IMR-90 (cell line): ENCODE measurements around the gene FBXL14. TPM values are rescaled to one million over a fixed set of nuclear protein-coding genes. Genes with fewer than 3 reads are reported as not detected.
A peak's percentile ranks its signal among the peaks of the same experiment; 100 is the strongest.
"Not testable (repeated sequence)": the region's sequence is repeated elsewhere in the genome, so short reads cannot be mapped to it uniquely, and the experiment has no call there.

ENCODE experiments used
- ATAC-seq: fragments of 200-7000 bp; cut with Tn5 transposase; 2 replicates; pipeline ENCODE4 v1.9.1; 2020; ENCODE audit warnings: low read depth, mild to moderate bottlenecking, moderate library complexity
- BruUV-seq: library from RNA; stranded (reverse); fragments of 400-500 nt; replicated peaks from 2 replicates; lab custom pipeline; 2021; lab: Mats Ljungman, UMichigan
- CTCF ChIA-PET: fragments of 300-600 bp; formaldehyde crosslinking; extraction: SDS; loops from one replicate; lab custom pipeline; 2021; ENCODE audit warnings: antibody characterized with exemption; lab: Yijun Ruan, JAX
- POLR2A ChIA-PET: fragments of 300-600 bp; sonication (Branson Sonifier 250); formaldehyde crosslinking; loops from one replicate; lab custom pipeline; 2022; ENCODE audit warnings: antibody characterized with exemption; ENCODE audit not compliant: unreplicated experiment; lab: Charles Lee
- DNase-seq: peaks from one replicate; pipeline ENCODE4 v3.0.0; 2013
- H2AFZ ChIP-seq: replicated peaks from 2 replicates; pipeline ENCODE3; 2013; ENCODE audit warnings: low read length, mild to moderate bottlenecking; ENCODE audit not compliant: poor library complexity
- H2AK5ac ChIP-seq: 2 replicates; pipeline ENCODE4 v1.6.1; 2013; ENCODE audit warnings: low read depth, low read length, inconsistent platforms
- H2AK9ac ChIP-seq: replicated peaks from 2 replicates; pipeline ENCODE3; 2013; ENCODE audit warnings: mild to moderate bottlenecking, low read depth, low read length, moderate library complexity; ENCODE audit not compliant: poor library complexity
- H2BK120ac ChIP-seq: 2 replicates; pipeline ENCODE4 v1.6.1; 2013; ENCODE audit warnings: low read depth, low read length, inconsistent platforms
- H2BK15ac ChIP-seq: 3 replicates; pipeline ENCODE4 v1.6.1; 2013; ENCODE audit warnings: low read depth, low read length, inconsistent platforms
- H2BK20ac ChIP-seq: 2 replicates; pipeline ENCODE4 v1.6.1; 2013; ENCODE audit warnings: low read depth, mild to moderate bottlenecking, inconsistent platforms, low read length, moderate library complexity
- H2BK5ac ChIP-seq: 2 replicates; pipeline ENCODE4 v1.6.1; 2013; ENCODE audit warnings: mild to moderate bottlenecking, low read depth, low read length, inconsistent platforms; ENCODE audit not compliant: poor library complexity, severe bottlenecking
- H3K14ac ChIP-seq: replicated peaks from 2 replicates; pipeline ENCODE4 v1.6.1; 2013; ENCODE audit warnings: low read depth, low read length, inconsistent platforms
- H3K18ac ChIP-seq: 2 replicates; pipeline ENCODE4 v1.6.1; 2013; ENCODE audit warnings: low read depth, low read length, control low read depth
- H3K23ac ChIP-seq: 2 replicates; pipeline ENCODE4 v1.6.1; 2013; ENCODE audit warnings: low read depth, low read length, inconsistent platforms
- H3K27ac ChIP-seq: 2 replicates; pipeline ENCODE4 v1.5.1; 2013; ENCODE audit warnings: mild to moderate bottlenecking, control low read depth, low read length; ENCODE audit not compliant: insufficient read depth
- H3K27me3 ChIP-seq: 2 replicates; pipeline ENCODE4 v1.6.1; 2013; ENCODE audit warnings: low read length; ENCODE audit not compliant: control insufficient read depth, insufficient read depth
- H3K36me3 ChIP-seq: 2 replicates; pipeline ENCODE4 v1.6.1; 2013; ENCODE audit warnings: low read length, mixed read lengths; ENCODE audit not compliant: control insufficient read depth, insufficient read depth
- H3K4ac ChIP-seq: 2 replicates; pipeline ENCODE4 v1.6.1; 2013; ENCODE audit warnings: low read depth, low read length, inconsistent platforms
- H3K4me1 ChIP-seq: 2 replicates; pipeline ENCODE4 v1.6.1; 2013; ENCODE audit warnings: low read length, mixed read lengths; ENCODE audit not compliant: control insufficient read depth, insufficient read depth
- H3K4me2 ChIP-seq: 2 replicates; pipeline ENCODE4 v1.6.1; 2013; ENCODE audit warnings: low read depth, mild to moderate bottlenecking, control low read depth, low read length, moderate library complexity
- H3K4me3 ChIP-seq: 2 replicates; pipeline ENCODE4 v1.5.1; 2013; ENCODE audit warnings: low read depth, mild to moderate bottlenecking, control low read depth, low read length, moderate library complexity; ENCODE audit not compliant: insufficient read depth
- H3K56ac ChIP-seq: 2 replicates; pipeline ENCODE4 v1.6.1; 2013; ENCODE audit warnings: low read length, inconsistent platforms; ENCODE audit not compliant: insufficient read depth; ENCODE audit errors: extremely low read depth
- H3K79me1 ChIP-seq, 2 experiments: 2 replicates each; pipeline ENCODE4 v1.6.1; 2013; ENCODE audit warnings: low read length in 2 of 2, inconsistent platforms in 1 of 2, low read depth in 1 of 2
- H3K9ac ChIP-seq: 2 replicates; pipeline ENCODE4 v1.6.1; 2013; ENCODE audit warnings: low read depth, low read length, control low read depth
- H3K9me1 ChIP-seq: 2 replicates; pipeline ENCODE4 v1.6.1; 2013; ENCODE audit warnings: low read length, inconsistent platforms; ENCODE audit not compliant: insufficient read depth
- H3K9me3 ChIP-seq: 2 replicates; pipeline ENCODE4 v1.6.1; 2013; ENCODE audit warnings: low read length; ENCODE audit not compliant: control insufficient read depth, insufficient read depth
- H4K20me1 ChIP-seq: 2 replicates; pipeline ENCODE4 v1.6.1; 2013; ENCODE audit warnings: low read length, inconsistent platforms; ENCODE audit not compliant: insufficient read depth
- H4K5ac ChIP-seq: 2 replicates; pipeline ENCODE4 v1.6.1; 2013; ENCODE audit warnings: mild to moderate bottlenecking, low read depth, low read length, control low read depth
- H4K8ac ChIP-seq, 2 experiments: 2 replicates each; pipeline ENCODE4 v1.6.1; 2013; ENCODE audit warnings: low read depth in 2 of 2, low read length in 2 of 2, control low read depth in 1 of 2, inconsistent platforms in 1 of 2
- H4K91ac ChIP-seq: 2 replicates; pipeline ENCODE4 v1.6.1; 2013; ENCODE audit warnings: low read depth, low read length, inconsistent platforms; ENCODE audit not compliant: insufficient read depth
- NFE2L2 ChIP-seq: fragments of 150-350 bp; IDR thresholded peaks from 2 replicates; pipeline ENCODE4 v1.6.1; 2016; ENCODE audit warnings: low read depth, mild to moderate bottlenecking, low read length
- WGBS, 2 experiments: methylation state at CpG; one replicate each; pipeline versions ENCODE4 v1.1.5 to v1.1.7; 2013; ENCODE audit warnings: missing lambda C conversion rate in 2 of 2; ENCODE audit not compliant: insufficient read length in 1 of 2; ENCODE audit errors: extremely low coverage in 2 of 2; 5-methylcytosine and 5-hydroxymethylcytosine counted together
- dilution Hi-C: fragments of 300-500 bp; cut with HindIII; formaldehyde crosslinking; loops from one replicate; pipeline ENCODE4 v1.14.3; 2018; ENCODE audit warnings: low sequenced_read_pairs; ENCODE audit not compliant: unreplicated experiment
- in situ Hi-C: fragments of 300-500 bp; cut with MboI; formaldehyde crosslinking; loops from 3 replicates; pipeline ENCODE4 v1.14.3; 2019; ENCODE audit warnings: low sequenced_read_pairs, inconsistent platforms, mixed read lengths
- intact Hi-C: fragments of 100-400 bp; cut with micrococcal nuclease; formaldehyde crosslinking; loops from 2 replicates; pipeline ENCODE4 v1.10.0; 2022
- polyA plus RNA-seq, 3 experiments: library from polyadenylated mRNA; depleted of rRNA; stranded (reverse); fragments of >200 nt; gene quantifications; 2 replicates each; pipeline ENCODE4 v1.2.3, GENCODE V29; 2012; ENCODE audit warnings: low replicate concordance in 1 of 3
- total RNA-seq: library from RNA; depleted of rRNA; stranded (reverse); fragments of >200 nt; gene quantifications from 2 replicates; pipeline ENCODE4 v1.2.3, GENCODE V29; 2012

The FBXL14 gene
- total and polyA plus RNA-seq, 2 of the 4 experiments (the other 2 are of a cell fraction): 4.7 to 7.3 TPM

GRCh38 chr12:1559676-1560091 is 34.7 kb downstream of the FBXL14 start:
- POLR2A ChIA-PET: no interaction called here
- TF ChIP-seq NFE2L2: no peak
- intact Hi-C loops: no loop called here
- H2BK5ac ChIP-seq: no peak overlapping the region
- H3K14ac ChIP-seq: peak overlapping the region; percentile 48
- no peak overlapping the region for H3K9ac ChIP-seq
- H3K4me1 ChIP-seq: peaks cover 9% of the 10 kb centered on the region
- H3K27ac ChIP-seq: no peak overlapping the region
- no peak overlapping the region for H4K5ac ChIP-seq
- H3K9me1 ChIP-seq: peaks cover 13% of the 10 kb centered on the region
- no peaks in the 10 kb centered on the region for H3K27me3 ChIP-seq
- no peak overlapping the region for H3K4me2 ChIP-seq
- H4K91ac ChIP-seq: no peak overlapping the region
- H2AK5ac ChIP-seq: no peak overlapping the region
- H3K4ac ChIP-seq: no peak overlapping the region
- no peak overlapping the region for H3K4me3 ChIP-seq
- DNase-seq (no peak), ATAC-seq (no peak; the same call in 1 of the 2 replicates)
- no peaks in the 10 kb centered on the region for H3K9me3 ChIP-seq
- CTCF ChIA-PET: interaction anchor here (0.5 kb wide), 1 partner anchor 274 kb away, joined by 3 read pairs; no protein-coding TSS in a partner anchor
- in situ Hi-C loops: no loop called here
- peaks cover 49% of the 10 kb centered on the region for H4K20me1 ChIP-seq
- no peak overlapping the region for H2BK120ac ChIP-seq
- peaks cover 33 to 81% of the 10 kb centered on the region in 2 experiments for H3K79me1 ChIP-seq
- no peak overlapping the region for H2AFZ ChIP-seq
- no peak overlapping the region for H2AK9ac ChIP-seq
- no peak overlapping the region for H3K56ac ChIP-seq
- peak overlapping the region; percentile 44; the same call in 1 of the 2 replicates for H3K23ac ChIP-seq
- H2BK15ac ChIP-seq: no peak overlapping the region
- no peak overlapping the region for H2BK20ac ChIP-seq
- 33% methylated on average over 2 of the region's 6 CpGs; no CpG with 5 or more reads in 1 of the 2 experiments for WGBS, 2 experiments
- peak overlapping the region in 1 of 2 experiments; percentile 50; a peak in 1 of 4 replicates for H4K8ac ChIP-seq
- H3K36me3 ChIP-seq: no peaks in the 10 kb centered on the region
- H3K18ac ChIP-seq: peak overlapping the region; percentile 6; the same call in 1 of the 2 replicates
- dilution Hi-C loops: loop anchor here (25.0 kb wide), 1 partner anchor 447 kb away; no protein-coding TSS in a partner anchor
- BruUV-seq: no TSS peak

GRCh38 chr12:1558108-1558507 is 36.3 kb downstream of the FBXL14 start:
- H2AFZ ChIP-seq, H2AK5ac ChIP-seq, H4K8ac ChIP-seq, H2BK20ac ChIP-seq, H3K4me2 ChIP-seq, intact Hi-C loops, H4K91ac ChIP-seq, H3K9me3 ChIP-seq, H2AK9ac ChIP-seq, BruUV-seq, DNase-seq, in situ Hi-C loops, H3K36me3 ChIP-seq, H3K27me3 ChIP-seq, H3K4me3 ChIP-seq, ATAC-seq, H3K56ac ChIP-seq, H3K9ac ChIP-seq, H2BK120ac ChIP-seq, H3K4ac ChIP-seq, H4K5ac ChIP-seq, H2BK5ac ChIP-seq, H2BK15ac ChIP-seq, H3K27ac ChIP-seq, H3K23ac ChIP-seq, POLR2A ChIA-PET, H3K14ac ChIP-seq, H3K18ac ChIP-seq: not testable (repeated sequence)
- Histone ChIP-seq H3K4me1 (peaks cover 19% of the 10 kb centered on the region), H4K20me1 (peaks cover 52% of the 10 kb centered on the region), H3K79me1 (peaks cover 35 to 81% of the 10 kb centered on the region in 2 experiments), H3K9me1 (peaks cover 20% of the 10 kb centered on the region)
- CTCF ChIA-PET: interaction anchor here (0.6 to 1.2 kb wide), 2 partner anchors 10 to 17 kb away, joined by 3 read pairs; no protein-coding TSS in a partner anchor
- WGBS, 2 experiments: 99% methylated on average over 10 of the region's 15 CpGs; no CpG with 5 or more reads in 1 of the 2 experiments
- dilution Hi-C loops: loop anchor here (25.0 kb wide), 1 partner anchor 446 kb away; no protein-coding TSS in a partner anchor
